HG03280 (cell line): ENCODE measurements around the gene KCNN3.

Experiments
- ATAC-seq: cut with Tn5 transposase; IDR thresholded peaks from one replicate; pipeline ENCODE4 v1.9.1; 2021; ENCODE audit warnings: mild to moderate bottlenecking, moderate library complexity; ENCODE audit not compliant: unreplicated experiment

Gene KCNN3

GRCh38 chr1:154774175-154774855, 95.8 kb downstream of the KCNN3 start:
- ATAC-seq: no peak

- no peak for ATAC-seq
Measured at GRCh38 chr1:154773551-154773950, 96.5 kb downstream of the KCNN3 start.

- no peak for ATAC-seq
Measured at GRCh38 chr1:154772606-154773506, 97.2 kb downstream of the KCNN3 start.

GRCh38 chr1:154772056-154772455, 98.0 kb downstream of the KCNN3 start:
- ATAC-seq: no peak

- no peak for ATAC-seq
Measured at GRCh38 chr1:154770897-154771594, 99.0 kb downstream of the KCNN3 start.

GRCh38 chr1:154769193-154769895, 100.7 kb downstream of the KCNN3 start:
- ATAC-seq: no peak

GRCh38 chr1:154768456-154769125, 101.5 kb downstream of the KCNN3 start:
- no peak for ATAC-seq

- no peak for ATAC-seq
Measured at GRCh38 chr1:154767315-154768240, 102.5 kb downstream of the KCNN3 start.

GRCh38 chr1:154765970-154766369, 104.1 kb downstream of the KCNN3 start:
- ATAC-seq: no peak

- no peak for ATAC-seq
Measured at GRCh38 chr1:154764773-154765172, 105.3 kb downstream of the KCNN3 start.

- no peak for ATAC-seq
Measured at GRCh38 chr1:154764181-154764580, 105.9 kb downstream of the KCNN3 start.

GRCh38 chr1:154760469-154760933, 109.6 kb downstream of the KCNN3 start:
- ATAC-seq: no peak

GRCh38 chr1:154759793-154760192, 110.3 kb downstream of the KCNN3 start:
- ATAC-seq: no peak

- ATAC-seq: no peak
Measured at GRCh38 chr1:154759196-154759595, 110.9 kb downstream of the KCNN3 start.

- ATAC-seq: no peak
Measured at GRCh38 chr1:154758346-154758745, 111.7 kb downstream of the KCNN3 start.

- no peak for ATAC-seq
Measured at GRCh38 chr1:154756793-154757548, 113.1 kb downstream of the KCNN3 start.

GRCh38 chr1:154755858-154756730, 114.0 kb downstream of the KCNN3 start:
- no peak for ATAC-seq
